ENCODE results near the gene CFC1. TPM values are rescaled to one million over a fixed set of nuclear protein-coding genes. Genes with fewer than 3 reads are reported as not detected.
"Not testable (repeated sequence)": the region's sequence is repeated elsewhere in the genome, so short reads cannot be mapped to it uniquely, and the experiment has no call there.

The CFC1 gene
- total and polyA plus RNA-seq, 2 of the 8 experiments (the other 6 are each of a cell fraction or from before 2014, with no cell fraction given) = 0.14 TPM; not detected in 1

DNA sequence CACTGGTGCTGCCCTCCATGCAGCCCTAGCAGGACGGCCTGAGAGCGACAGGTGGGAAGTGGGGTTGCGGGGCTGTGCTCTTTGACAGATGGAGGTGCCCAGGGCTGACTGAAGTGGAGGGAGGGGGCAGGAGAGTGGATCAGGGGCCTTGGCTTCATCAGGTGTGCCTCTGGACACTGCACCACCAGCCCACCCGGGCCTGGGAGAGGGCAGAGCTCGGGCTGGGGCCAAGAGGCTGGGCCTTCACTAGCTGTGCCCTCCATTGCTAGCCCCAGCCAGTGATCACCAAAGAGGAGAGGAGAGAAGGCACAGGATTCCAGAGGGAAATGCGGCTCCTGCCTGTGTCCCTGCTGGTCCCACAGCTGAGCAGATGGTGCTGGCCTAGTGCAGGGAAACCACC is 2.6 kb downstream of the CFC1 start:
- H2BK120ac ChIP-seq (replicated peaks; ENCODE audit: low read depth, low read length); H3K27ac ChIP-seq (ENCODE audit: low read depth, low read length); DNase-seq (ENCODE audit: low read depth in 1 of 2, low spot score in 2 of 2); H3K23ac ChIP-seq (ENCODE audit: insufficient read length); H3K79me1 ChIP-seq (ENCODE audit: low read depth, low read length); H3K4me3 ChIP-seq (ENCODE audit: extremely low read depth in 1 of 4, insufficient read depth in 2 of 4, low read depth in 3 of 4, low read length in 4 of 4); H2BK5ac ChIP-seq (ENCODE audit: low read depth, low read length); H2AFZ ChIP-seq (ENCODE audit: low read length); H3K18ac ChIP-seq (ENCODE audit: extremely low read depth, low read length); H3K14ac ChIP-seq (ENCODE audit: insufficient read length); H3K56ac ChIP-seq (replicated peaks; ENCODE audit: insufficient read length, low read depth, low read length); H2AK5ac ChIP-seq (ENCODE audit: low read depth, low read length); H3K9ac ChIP-seq (replicated peaks in 1 of 4; ENCODE audit: extremely low read depth in 1 of 4, low read depth in 3 of 4, low read length in 3 of 4); POLR2A ChIA-PET (ENCODE audit: partially characterized antibody); H3K4ac ChIP-seq (replicated peaks; ENCODE audit: insufficient read length, low read depth, low read length); H3K4me2 ChIP-seq (ENCODE audit: insufficient read depth in 1 of 2, low read depth in 2 of 2, low read length in 2 of 2); H4K20me1 ChIP-seq (replicated peaks in 1 of 2; ENCODE audit: control insufficient read depth in 1 of 2, insufficient read depth in 2 of 2, low read length in 2 of 2); H3K23me2 ChIP-seq (ENCODE audit: low read depth, low read length); CTCF ChIA-PET (ENCODE audit: partially characterized antibody); H3K79me2 ChIP-seq (ENCODE audit: control insufficient read depth in 1 of 2, insufficient read depth in 2 of 2, low read length in 2 of 2); H3K9me3 ChIP-seq (ENCODE audit: insufficient read depth in 2 of 2, low read depth in 1 of 2, low read length in 1 of 2); H2BK20ac ChIP-seq (ENCODE audit: low read length); H3K27me3 ChIP-seq (replicated peaks in 1 of 4; ENCODE audit: control insufficient read depth in 3 of 4, extremely low read depth in 1 of 4, insufficient read depth in 3 of 4, low read length in 3 of 4); H3K4me1 ChIP-seq (replicated peaks in 1 of 4; ENCODE audit: control insufficient read depth in 3 of 4, insufficient read depth in 4 of 4, low read length in 3 of 4); H2BK12ac ChIP-seq (ENCODE audit: low read depth, low read length); H4K8ac ChIP-seq (ENCODE audit: extremely low read depth, insufficient read depth, low read length); H2BK15ac ChIP-seq (ENCODE audit: low read length); H4K91ac ChIP-seq (replicated peaks; ENCODE audit: insufficient read length, low read length); FAIRE-seq; H3K36me3 ChIP-seq (ENCODE audit: control insufficient read depth in 2 of 4, insufficient read depth in 4 of 4, low read length in 3 of 4); H4K5ac ChIP-seq (ENCODE audit: insufficient read length, low read depth, low read length): not testable (repeated sequence)
- WGBS, 2 experiments (ENCODE audit: extremely low coverage in 1 of 2, insufficient coverage in 1 of 2, insufficient read length in 1 of 2, insufficient replicate concordance in 2 of 2, low coverage in 1 of 2, low lambda C conversion rate in 2 of 2, missing lambda C conversion rate in 1 of 2) = 92% methylated on average over 2 of the region's 6 CpGs; no CpG with 5 or more reads in 1 of the 2 experiments

- CTCF ChIA-PET (ENCODE audit: partially characterized antibody); FAIRE-seq; H2BK5ac ChIP-seq (ENCODE audit: low read depth, low read length); H3K9me3 ChIP-seq (ENCODE audit: insufficient read depth in 2 of 2, low read depth in 1 of 2, low read length in 1 of 2); H2BK120ac ChIP-seq (replicated peaks; ENCODE audit: low read depth, low read length); H3K27ac ChIP-seq (ENCODE audit: low read depth, low read length); POLR2A ChIA-PET (ENCODE audit: partially characterized antibody); H3K79me2 ChIP-seq (ENCODE audit: control insufficient read depth in 1 of 2, insufficient read depth in 2 of 2, low read length in 2 of 2); H3K9ac ChIP-seq (replicated peaks in 1 of 4; ENCODE audit: extremely low read depth in 1 of 4, low read depth in 3 of 4, low read length in 3 of 4); H3K4me3 ChIP-seq (ENCODE audit: extremely low read depth in 1 of 4, insufficient read depth in 2 of 4, low read depth in 3 of 4, low read length in 4 of 4); H3K56ac ChIP-seq (replicated peaks; ENCODE audit: insufficient read length, low read depth, low read length); H2BK20ac ChIP-seq (ENCODE audit: low read length); H3K4me1 ChIP-seq (replicated peaks in 1 of 4; ENCODE audit: control insufficient read depth in 3 of 4, insufficient read depth in 4 of 4, low read length in 3 of 4); H4K20me1 ChIP-seq (replicated peaks in 1 of 2; ENCODE audit: control insufficient read depth in 1 of 2, insufficient read depth in 2 of 2, low read length in 2 of 2); H3K23me2 ChIP-seq (ENCODE audit: low read depth, low read length); H2BK15ac ChIP-seq (ENCODE audit: low read length); DNase-seq (ENCODE audit: low read depth in 1 of 2, low spot score in 2 of 2); H3K79me1 ChIP-seq (ENCODE audit: low read depth, low read length); H3K18ac ChIP-seq (ENCODE audit: extremely low read depth, low read length); H2AFZ ChIP-seq (ENCODE audit: low read length); H3K27me3 ChIP-seq (replicated peaks in 1 of 4; ENCODE audit: control insufficient read depth in 3 of 4, extremely low read depth in 1 of 4, insufficient read depth in 3 of 4, low read length in 3 of 4); H3K36me3 ChIP-seq (ENCODE audit: control insufficient read depth in 2 of 4, insufficient read depth in 4 of 4, low read length in 3 of 4); H4K5ac ChIP-seq (ENCODE audit: insufficient read length, low read depth, low read length); H3K14ac ChIP-seq (ENCODE audit: insufficient read length); H3K23ac ChIP-seq (ENCODE audit: insufficient read length); H4K91ac ChIP-seq (replicated peaks; ENCODE audit: insufficient read length, low read length); H3K4ac ChIP-seq (replicated peaks; ENCODE audit: insufficient read length, low read depth, low read length); H4K8ac ChIP-seq (ENCODE audit: extremely low read depth, insufficient read depth, low read length); H2BK12ac ChIP-seq (ENCODE audit: low read depth, low read length); H3K4me2 ChIP-seq (ENCODE audit: insufficient read depth in 1 of 2, low read depth in 2 of 2, low read length in 2 of 2); H2AK5ac ChIP-seq (ENCODE audit: low read depth, low read length): not testable (repeated sequence)
- 85% methylated on average over 2 of the region's 4 CpGs; no CpG with 5 or more reads in 1 of the 2 experiments for WGBS, 2 experiments (ENCODE audit: extremely low coverage in 1 of 2, insufficient coverage in 1 of 2, insufficient read length in 1 of 2, insufficient replicate concordance in 2 of 2, low coverage in 1 of 2, low lambda C conversion rate in 2 of 2, missing lambda C conversion rate in 1 of 2)
Observed at GRCh38 chr2:130594011-130594410, 5.4 kb downstream of the CFC1 start.
